ENCODE measurements around the gene CLN6. TPM values are rescaled to one million over a fixed set of nuclear protein-coding genes. Genes with fewer than 3 reads are reported as not detected.

The CLN6 gene
- total RNA-seq, 1 donor from 2014 or later, result 19.0 TPM

DNA sequence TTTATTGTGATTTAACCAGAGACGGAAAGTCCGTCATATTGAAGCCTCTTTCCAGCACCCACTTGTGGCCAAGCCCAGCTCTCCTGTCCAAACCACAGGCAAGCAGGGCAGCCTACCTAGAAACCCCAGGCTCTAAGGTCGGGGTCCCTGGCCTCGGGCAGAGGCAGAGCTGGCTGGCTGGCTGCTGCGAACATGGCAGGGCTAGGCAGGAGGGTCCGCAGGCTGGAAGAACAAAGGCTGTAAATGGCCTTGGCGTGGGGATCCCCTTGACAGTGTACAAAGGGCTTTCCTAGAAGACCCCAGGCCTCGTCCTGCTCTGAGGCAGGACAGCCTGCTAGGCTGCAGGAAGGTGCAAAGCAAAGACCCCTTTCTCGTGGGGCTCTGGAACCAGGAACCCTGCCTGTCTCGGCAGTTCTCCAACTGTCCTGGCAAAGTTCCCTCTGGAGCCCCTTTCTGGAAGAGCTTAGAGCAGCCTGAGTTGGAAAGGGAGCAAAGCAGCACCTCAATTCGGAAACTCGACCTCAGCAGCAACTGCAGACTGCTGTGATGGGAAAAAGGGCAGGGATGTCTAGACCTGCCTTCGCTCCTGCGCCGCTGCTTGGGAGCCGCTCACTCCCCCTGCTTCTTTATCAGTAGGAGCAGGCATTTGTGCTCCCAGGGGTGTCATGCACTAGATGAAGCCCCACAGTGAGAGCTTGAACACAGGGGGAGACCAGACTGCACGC lies 32.9 kb downstream of the CLN6 start:
- DNase-seq (ENCODE audit: low read depth) (no peak), FAIRE-seq (no peak)

DNA sequence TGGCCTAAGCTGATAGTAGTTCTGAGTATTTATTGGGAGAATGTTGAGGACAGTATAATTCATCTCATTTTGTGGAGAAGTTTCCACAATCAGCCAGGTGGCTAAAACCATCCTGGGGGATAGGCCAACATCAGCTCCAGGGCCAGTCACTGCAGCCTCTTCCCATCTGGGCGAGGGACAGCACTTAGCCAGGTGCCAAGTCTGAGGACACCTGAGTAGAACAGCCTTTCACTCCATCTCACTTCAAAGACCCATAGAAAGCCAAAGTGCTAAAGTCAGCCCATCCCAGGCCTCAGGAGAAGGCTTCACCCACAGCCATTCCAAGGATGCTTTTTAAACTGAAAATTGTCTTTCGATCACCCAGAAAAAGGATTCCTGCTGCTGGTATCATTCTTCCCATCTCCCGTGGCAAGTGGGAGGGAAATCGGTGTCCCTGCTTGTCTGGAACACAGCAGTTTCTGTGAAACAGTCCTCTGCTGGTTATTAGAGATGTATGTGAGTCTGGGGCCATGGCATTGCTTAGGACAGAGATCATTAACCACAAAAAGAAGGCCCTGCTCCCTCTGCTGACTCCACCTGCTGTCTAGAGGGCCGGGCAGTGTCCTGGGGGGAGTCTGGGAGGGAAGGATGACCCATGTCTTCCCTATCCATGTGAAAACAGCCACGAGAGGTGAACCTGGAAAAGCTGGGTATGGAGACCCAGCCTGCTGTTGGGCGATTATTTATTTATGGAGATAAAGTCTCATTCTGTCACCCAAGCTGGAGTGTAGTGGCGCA lies 34.0 kb downstream of the CLN6 start:
- no peaks in the 10 kb centered on the region for H3K4me1 ChIP-seq (ENCODE audit: insufficient read depth, low read length)
- no peak overlapping the region for H2AFZ ChIP-seq (ENCODE audit: low read depth, low read length)
- no peak overlapping the region for H3K27ac ChIP-seq (ENCODE audit: low read depth, low read length)
- peaks cover 21% of the 10 kb centered on the region for H3K36me3 Mint-ChIP-seq (ENCODE audit: low read depth, unreplicated experiment)
- no peak for TF ChIP-seq EZH2 (IDR thresholded peaks at IDR 0.05; ENCODE audit: insufficient read depth, low read length)
- TF ChIP-seq, protein P1, sequence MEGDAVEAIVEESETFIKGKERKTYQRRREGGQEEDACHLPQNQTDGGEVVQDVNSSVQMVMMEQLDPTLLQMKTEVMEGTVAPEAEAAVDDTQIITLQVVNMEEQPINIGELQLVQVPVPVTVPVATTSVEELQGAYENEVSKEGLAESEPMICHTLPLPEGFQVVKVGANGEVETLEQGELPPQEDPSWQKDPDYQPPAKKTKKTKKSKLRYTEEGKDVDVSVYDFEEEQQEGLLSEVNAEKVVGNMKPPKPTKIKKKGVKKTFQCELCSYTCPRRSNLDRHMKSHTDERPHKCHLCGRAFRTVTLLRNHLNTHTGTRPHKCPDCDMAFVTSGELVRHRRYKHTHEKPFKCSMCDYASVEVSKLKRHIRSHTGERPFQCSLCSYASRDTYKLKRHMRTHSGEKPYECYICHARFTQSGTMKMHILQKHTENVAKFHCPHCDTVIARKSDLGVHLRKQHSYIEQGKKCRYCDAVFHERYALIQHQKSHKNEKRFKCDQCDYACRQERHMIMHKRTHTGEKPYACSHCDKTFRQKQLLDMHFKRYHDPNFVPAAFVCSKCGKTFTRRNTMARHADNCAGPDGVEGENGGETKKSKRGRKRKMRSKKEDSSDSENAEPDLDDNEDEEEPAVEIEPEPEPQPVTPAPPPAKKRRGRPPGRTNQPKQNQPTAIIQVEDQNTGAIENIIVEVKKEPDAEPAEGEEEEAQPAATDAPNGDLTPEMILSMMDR (IDR thresholded peaks at IDR 0.05; ENCODE audit: insufficient read depth, low read depth, low read length), result no peak
- no peak overlapping the region for H3K4me2 ChIP-seq (ENCODE audit: low read length)
- H3K4me3 Mint-ChIP-seq (ENCODE audit: unreplicated experiment), result no peak overlapping the region
- H4K20me1 ChIP-seq (ENCODE audit: insufficient read depth, low read length), result peaks cover 5% of the 10 kb centered on the region
- H3K27me3 Mint-ChIP-seq (ENCODE audit: low read depth, unreplicated experiment), result no peaks in the 10 kb centered on the region
- peaks cover 15% of the 10 kb centered on the region for H3K36me3 ChIP-seq (ENCODE audit: insufficient read depth, low read length)
- no peaks in the 10 kb centered on the region for H3K9me3 Mint-ChIP-seq (ENCODE audit: unreplicated experiment)
- no peak for DNase-seq (ENCODE audit: low read depth)
- H3K4me3 ChIP-seq (ENCODE audit: insufficient read depth, low read depth, low read length), result no peak overlapping the region
- peaks cover 13% of the 10 kb centered on the region for H3K4me1 Mint-ChIP-seq (ENCODE audit: low read depth, unreplicated experiment)
- no peak overlapping the region for H3K9ac ChIP-seq (ENCODE audit: low read length)
- H3K79me2 ChIP-seq (ENCODE audit: insufficient read depth, low read length), result no peaks in the 10 kb centered on the region
- H3K27ac Mint-ChIP-seq (ENCODE audit: unreplicated experiment), result peak overlapping the region; percentile 8
- no peak for FAIRE-seq
- no peaks in the 10 kb centered on the region for H3K27me3 ChIP-seq (ENCODE audit: insufficient read depth, low read length)
- H3K9me3 ChIP-seq (ENCODE audit: insufficient read depth, low read depth, low read length), result no peaks in the 10 kb centered on the region

More for the DNA sequence above, 32.9 kb downstream of the CLN6 start:
- Histone ChIP-seq H4K20me1 (ENCODE audit: insufficient read depth, low read length) (peaks cover 5% of the 10 kb centered on the region), H3K4me2 (ENCODE audit: low read length) (no peak overlapping the region), H3K27ac (ENCODE audit: low read depth, low read length) (no peak overlapping the region), H3K4me3 (ENCODE audit: insufficient read depth, low read depth, low read length) (no peak overlapping the region), H3K36me3 (ENCODE audit: insufficient read depth, low read length) (peaks cover 15% of the 10 kb centered on the region), H3K9me3 (ENCODE audit: insufficient read depth, low read depth, low read length) (no peaks in the 10 kb centered on the region), H3K9ac (ENCODE audit: low read length) (no peak overlapping the region), H3K4me1 (ENCODE audit: insufficient read depth, low read length) (no peaks in the 10 kb centered on the region), H3K27me3 (ENCODE audit: insufficient read depth, low read length) (no peaks in the 10 kb centered on the region), H2AFZ (ENCODE audit: low read depth, low read length) (no peak overlapping the region), H3K79me2 (ENCODE audit: insufficient read depth, low read length) (no peaks in the 10 kb centered on the region)
- Mint-ChIP-seq H3K27ac (ENCODE audit: unreplicated experiment) (no peak overlapping the region), H3K9me3 (ENCODE audit: unreplicated experiment) (no peaks in the 10 kb centered on the region), H3K27me3 (ENCODE audit: low read depth, unreplicated experiment) (no peaks in the 10 kb centered on the region), H3K4me1 (ENCODE audit: low read depth, unreplicated experiment) (peaks cover 16% of the 10 kb centered on the region), H3K4me3 (ENCODE audit: unreplicated experiment) (no peak overlapping the region), H3K36me3 (ENCODE audit: low read depth, unreplicated experiment) (peaks cover 21% of the 10 kb centered on the region)
- TF ChIP-seq EZH2 (IDR thresholded peaks at IDR 0.05; ENCODE audit: insufficient read depth, low read length), result no peak
- TF ChIP-seq, protein P1 (IDR thresholded peaks at IDR 0.05; ENCODE audit: insufficient read depth, low read depth, low read length), result no peak
